Right lobe of liver (tissue), 4 donors: ENCODE data around the gene BRMS1.

Source experiments
- CTCF ChIP-seq, 4 donors: fragments of 200-600 bp in 3 of 4; fragments of 450-650 bp in 1 of 4; IDR thresholded peaks; one replicate each; pipeline versions ENCODE4 v1.5.1 to v1.8.0; 2016 to 2022; ENCODE audit warnings: antibody characterized with exemption in 4 of 4, mild to moderate bottlenecking in 2 of 4
- POLR2A ChIP-seq: fragments of 450-650 bp; IDR thresholded peaks from one replicate; pipeline ENCODE4 v1.6.1; 2017; ENCODE audit warnings: antibody characterized with exemption, mild to moderate bottlenecking
- donor health status: DM: no; HTN: no; CAD: no.
- donor health status: DM: no; HTN: no; CAD: no.
- donor health status: DM: no; HTN: yes; CAD: no.

GRCh38 chr11:66288671-66289547 is 56.0 kb downstream of the BRMS1 start, which contains the start of gene YIF1A:
- TF ChIP-seq POLR2A, result peak; percentile 96
- TF ChIP-seq CTCF (IDR thresholded peaks at IDR 0.05), result no peak
